Fibroblast of the aortic adventitia (primary cell): ENCODE data around the gene TMEM236. TPM values are rescaled to one million over a fixed set of nuclear protein-coding genes. Genes with fewer than 3 reads are reported as not detected.

Experiments
- DNase-seq: peaks from one replicate; pipeline ENCODE4 v3.0.0-alpha.2; 2010; ENCODE audit warnings: low read depth
- H3K4me3 ChIP-seq: 2 replicates; pipeline ENCODE4 v1.5.1; 2011; ENCODE audit warnings: low read depth, mild to moderate bottlenecking, control low read depth, low read length, moderate library complexity
- CTCF ChIP-seq: IDR thresholded peaks from 2 replicates; pipeline ENCODE4 v1.5.1; 2011; ENCODE audit warnings: mild to moderate bottlenecking, low read length, control low read depth, inconsistent platforms; ENCODE audit not compliant: insufficient read depth
- small RNA-seq: library from RNA; depleted of rRNA; stranded (forward); fragments of <200 nt; gene quantifications from one replicate; pipeline ENCODE3, GENCODE V24; 2012
- total RNA-seq: library from RNA; depleted of rRNA; stranded (reverse); fragments of >200 nt; gene quantifications from 2 replicates; pipeline ENCODE4 v1.2.3, GENCODE V29; 2012; ENCODE audit warnings: low replicate concordance

TMEM236 gene
- total RNA-seq, 1 donor, result 0.09 TPM

DNA sequence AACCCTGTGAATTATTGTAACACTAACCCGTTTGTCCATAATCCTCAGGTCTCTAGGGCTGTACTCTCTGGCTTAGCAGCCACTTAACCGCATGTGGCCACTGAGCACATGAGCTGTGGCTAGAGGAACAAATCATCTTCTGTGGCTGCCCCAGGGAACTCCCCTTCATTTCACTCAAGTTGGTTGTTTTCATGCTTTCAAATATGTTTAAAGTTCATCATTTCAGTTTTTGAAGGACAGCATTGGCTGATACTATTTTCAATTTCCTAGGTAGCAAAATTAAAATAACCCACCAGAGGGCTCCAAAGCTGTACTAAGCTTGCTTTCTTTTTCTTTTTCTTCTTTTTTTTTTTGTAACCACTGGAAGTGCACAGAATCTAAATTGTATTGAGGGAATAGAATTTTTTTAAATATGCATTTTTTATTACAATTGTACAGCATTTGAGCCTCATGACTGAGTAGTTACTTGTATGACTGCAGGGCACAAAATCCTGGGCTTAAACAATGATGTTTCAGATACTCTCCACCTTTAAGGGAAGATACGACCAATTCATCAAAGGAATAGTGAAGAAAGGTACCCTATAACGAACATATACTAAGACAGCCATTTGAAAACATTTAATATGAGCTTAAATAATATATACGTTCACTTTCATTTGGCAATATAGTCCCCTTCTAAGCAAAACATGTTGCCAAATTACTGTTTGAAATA, 95.7 kb downstream of the TMEM236 start:
- peak; percentile 62 for DNase-seq
- TF ChIP-seq CTCF, result peak; percentile 51
- no peak overlapping the region for H3K4me3 ChIP-seq

DNA sequence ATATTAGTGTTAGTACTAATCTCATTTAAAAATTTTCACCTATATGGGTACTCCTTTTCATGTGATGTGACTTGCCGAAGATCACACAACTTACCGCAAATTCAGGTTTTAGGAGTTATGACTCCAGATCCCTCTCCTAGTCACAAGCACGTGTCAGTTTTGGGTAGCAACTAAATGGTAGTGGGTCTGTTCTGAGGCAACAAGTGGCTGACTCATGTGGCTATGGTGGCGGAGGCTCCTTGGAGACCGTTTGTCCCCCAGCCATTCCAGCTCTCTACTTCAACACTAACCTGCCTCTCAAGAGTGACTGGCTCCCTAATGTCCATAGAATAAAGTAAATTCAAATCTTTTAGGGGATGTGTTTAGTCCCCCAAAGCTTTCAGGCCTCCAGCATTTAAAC, 96.6 kb downstream of the TMEM236 start:
- DNase-seq, result no peak
- TF ChIP-seq CTCF, result no peak

More for the DNA sequence above, 96.6 kb downstream of the TMEM236 start:
- no peak overlapping the region for H3K4me3 ChIP-seq

Small RNAs within 50 kb of the gene (small RNA-seq; reads per million reads assigned to genes)
- gene MIR511, result not detected

Other genes starting within 250 kb of the TMEM236 start
- 7.0 and 18.4 TPM in 2 replicates for gene HACD1, start 134.8 kb upstream of the TMEM236 start, total RNA-seq
- gene STAM, start 108.0 kb upstream of the TMEM236 start, total RNA-seq, result 32.0 and 40.6 TPM in 2 replicates
- gene MRC1, start 57.1 kb downstream of the TMEM236 start, total RNA-seq, result 0.08 and 0.09 TPM in 2 replicates
- gene SLC39A12, start 199.7 kb downstream of the TMEM236 start, total RNA-seq, result not detected in 2 replicates